MM.1S (cell line): ENCODE measurements around the gene RTBDN.

Source experiments
- EZH2 ChIP-seq: fragments of 300-600 bp; sonication (generic); optimal IDR thresholded peaks from 2 replicates; pipeline ENCODE3; 2017; ENCODE audit warnings: low read depth, mild to moderate bottlenecking, antibody characterized with exemption, low read length, mixed read lengths
- EZH2phosphoT487 ChIP-seq: fragments of 300-600 bp; sonication (generic); IDR thresholded peaks from 2 replicates; pipeline ENCODE4 v1.6.1; 2018; ENCODE audit warnings: antibody characterized with exemption, low read length
- TF ChIP-seq, protein P1 (sequence below): fragments of 300-600 bp; sonication (generic); IDR thresholded peaks from 2 replicates; pipeline ENCODE4 v1.5.1; 2016; ENCODE audit warnings: antibody characterized with exemption, low read length, mixed read lengths

DNA sequence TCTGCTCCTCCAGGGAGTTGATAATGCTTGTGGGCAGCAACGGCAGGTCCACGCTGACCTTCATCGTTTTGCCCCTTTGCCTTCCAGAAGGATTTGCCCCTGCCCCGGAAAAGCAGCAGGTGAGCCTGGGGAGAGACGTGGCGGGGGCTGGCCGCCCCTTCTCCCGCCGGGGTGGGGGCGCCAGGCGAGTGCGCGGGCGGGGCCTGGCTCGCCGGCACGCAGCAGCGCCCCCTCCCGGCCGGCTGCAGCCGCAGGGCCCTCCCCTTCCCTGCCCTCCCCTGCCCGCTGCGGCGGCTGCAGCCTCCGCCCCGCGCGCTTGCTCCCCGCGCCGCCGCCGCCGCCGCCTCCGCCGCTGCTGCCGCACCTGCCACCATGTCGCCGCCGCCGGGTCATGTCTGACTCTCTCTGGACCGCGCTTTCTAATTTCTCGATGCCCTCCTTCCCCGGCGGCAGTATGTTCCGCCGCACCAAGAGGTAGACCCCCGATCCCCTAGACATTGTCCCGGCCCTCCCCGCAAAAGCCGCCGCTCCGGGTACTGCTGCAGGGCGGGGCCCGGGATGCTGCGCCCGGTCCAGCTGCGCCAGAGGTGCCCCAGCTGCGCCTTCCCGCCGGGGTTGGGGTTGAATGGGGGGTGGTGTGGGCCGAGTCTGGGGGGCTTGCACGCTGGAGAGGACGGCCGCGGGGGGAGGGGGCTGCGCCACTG lies 4.0 kb upstream of the RTBDN start, which contains the start of gene MAST1:
- TF ChIP-seq, protein P1, sequence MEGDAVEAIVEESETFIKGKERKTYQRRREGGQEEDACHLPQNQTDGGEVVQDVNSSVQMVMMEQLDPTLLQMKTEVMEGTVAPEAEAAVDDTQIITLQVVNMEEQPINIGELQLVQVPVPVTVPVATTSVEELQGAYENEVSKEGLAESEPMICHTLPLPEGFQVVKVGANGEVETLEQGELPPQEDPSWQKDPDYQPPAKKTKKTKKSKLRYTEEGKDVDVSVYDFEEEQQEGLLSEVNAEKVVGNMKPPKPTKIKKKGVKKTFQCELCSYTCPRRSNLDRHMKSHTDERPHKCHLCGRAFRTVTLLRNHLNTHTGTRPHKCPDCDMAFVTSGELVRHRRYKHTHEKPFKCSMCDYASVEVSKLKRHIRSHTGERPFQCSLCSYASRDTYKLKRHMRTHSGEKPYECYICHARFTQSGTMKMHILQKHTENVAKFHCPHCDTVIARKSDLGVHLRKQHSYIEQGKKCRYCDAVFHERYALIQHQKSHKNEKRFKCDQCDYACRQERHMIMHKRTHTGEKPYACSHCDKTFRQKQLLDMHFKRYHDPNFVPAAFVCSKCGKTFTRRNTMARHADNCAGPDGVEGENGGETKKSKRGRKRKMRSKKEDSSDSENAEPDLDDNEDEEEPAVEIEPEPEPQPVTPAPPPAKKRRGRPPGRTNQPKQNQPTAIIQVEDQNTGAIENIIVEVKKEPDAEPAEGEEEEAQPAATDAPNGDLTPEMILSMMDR, result 0 out of 2 replicates have a peak, but pooled peaks have one; percentile 16
- no peak for TF ChIP-seq EZH2
- TF ChIP-seq EZH2phosphoT487, result no peak
